PC-3 (cell line): ENCODE measurements around the gene ANO7. TPM values are rescaled to one million over a fixed set of nuclear protein-coding genes. Genes with fewer than 3 reads are reported as not detected.

ENCODE experiments used
- ATAC-seq: fragments of 200-7000 bp; cut with Tn5 transposase; 2 replicates; pipeline ENCODE4 v1.9.1; 2020; ENCODE audit warnings: mild to moderate bottlenecking, moderate library complexity
- BruUV-seq: library from RNA; stranded (reverse); fragments of 400-500 nt; replicated peaks from 2 replicates; lab custom pipeline; 2021; lab: Mats Ljungman, UMichigan
- CTCF ChIA-PET: fragments of 300-600 bp; sonication (Branson Sonifier 250); formaldehyde crosslinking; loops from one replicate; lab custom pipeline; 2022; ENCODE audit warnings: antibody characterized with exemption; lab: Charles Lee
- POLR2A ChIA-PET: fragments of 300-600 bp; sonication (Branson Sonifier 250); formaldehyde crosslinking; loops from one replicate; lab custom pipeline; 2022; ENCODE audit warnings: antibody characterized with exemption; ENCODE audit not compliant: unreplicated experiment; lab: Charles Lee
- DNase-seq: peaks from one replicate; pipeline ENCODE4 v3.0.0-alpha.2; 2015
- H2AFZ ChIP-seq: fragments of 300-600 bp; sonication (generic); 2 replicates; pipeline ENCODE4 v1.6.0; 2016; ENCODE audit warnings: antibody characterized with exemption, low read length
- H3F3A ChIP-seq: fragments of 300-600 bp; sonication (generic); one replicate; pipeline ENCODE4 v1.6.0; 2017; ENCODE audit warnings: antibody characterized with exemption, low read length, control low read depth, mild to moderate bottlenecking; ENCODE audit not compliant: unreplicated experiment
- H3K27ac ChIP-seq: fragments of 300-600 bp; sonication (generic); 2 replicates; pipeline ENCODE4 v1.5.1; 2016; ENCODE audit warnings: mild to moderate bottlenecking, low read length
- H3K27me3 ChIP-seq: fragments of 300-600 bp; sonication (generic); 2 replicates; pipeline ENCODE4 v1.6.1; 2016; ENCODE audit warnings: low read length, mixed read lengths
- H3K36me3 ChIP-seq: fragments of 300-600 bp; sonication (generic); 2 replicates; pipeline ENCODE4 v1.6.1; 2016; ENCODE audit warnings: low read depth, mixed run types, low read length, mixed read lengths
- H3K4me1 ChIP-seq: fragments of 300-600 bp; sonication (generic); 2 replicates; pipeline ENCODE4 v1.5.1; 2016; ENCODE audit warnings: low read length; ENCODE audit not compliant: insufficient read depth
- H3K4me2 ChIP-seq: fragments of 300-600 bp; sonication (generic); 2 replicates; pipeline ENCODE4 v1.6.0; 2016; ENCODE audit warnings: low read length
- H3K4me3 ChIP-seq: fragments of 300-600 bp; sonication (generic); 2 replicates; pipeline ENCODE4 v1.5.1; 2016; ENCODE audit warnings: mild to moderate bottlenecking, low read length, mixed read lengths
- H3K79me2 ChIP-seq: fragments of 300-600 bp; sonication (generic); 2 replicates; pipeline ENCODE4 v1.6.1; 2017; ENCODE audit warnings: low read length, mixed read lengths
- H3K9ac ChIP-seq: fragments of 300-600 bp; sonication (generic); 2 replicates; pipeline ENCODE4 v1.6.0; 2016; ENCODE audit warnings: mild to moderate bottlenecking, low read length
- H3K9me2 ChIP-seq: fragments of 300-600 bp; sonication (generic); replicated peaks from 2 replicates; pipeline ENCODE4 v1.6.1; 2016; ENCODE audit warnings: mixed run types, low read length, mixed read lengths
- H3K9me3 ChIP-seq: fragments of 300-600 bp; sonication (generic); 2 replicates; pipeline ENCODE4 v1.6.1; 2016; ENCODE audit warnings: low read length, mixed read lengths
- H4K20me1 ChIP-seq: fragments of 300-600 bp; sonication (generic); 2 replicates; pipeline ENCODE4 v1.6.1; 2016; ENCODE audit warnings: low read length, mixed read lengths
- EZH2 ChIP-seq: fragments of 300-600 bp; sonication (generic); IDR thresholded peaks from one replicate; pipeline ENCODE4 v1.6.1; 2017; ENCODE audit warnings: antibody characterized with exemption, mild to moderate bottlenecking, low read length; ENCODE audit not compliant: unreplicated experiment
- EZH2phosphoT487 ChIP-seq: fragments of 300-600 bp; sonication (generic); IDR thresholded peaks from 2 replicates; pipeline ENCODE4 v1.6.1; 2018; ENCODE audit warnings: mild to moderate bottlenecking, antibody characterized with exemption, low read length, borderline replicate concordance
- intact Hi-C: fragments of 100-400 bp; cut with micrococcal nuclease; formaldehyde crosslinking; loops from 2 replicates; pipeline ENCODE4 v1.9.0; 2023
- total RNA-seq: library from RNA; depleted of rRNA; stranded (reverse); fragments of >200 nt; gene quantifications from 2 replicates; pipeline ENCODE4 v1.2.3, GENCODE V29; 2014
- TF ChIP-seq, protein P1 (sequence below): fragments of 300-600 bp; sonication (generic); conservative IDR thresholded peaks from 2 replicates; pipeline ENCODE4 v1.5.1; 2017; ENCODE audit warnings: antibody characterized with exemption, low read depth, mild to moderate bottlenecking, low read length

Gene ANO7
- total RNA-seq, 1 experiment from 2014 or later = 2.6 TPM

- Histone ChIP-seq H3K27ac (0 out of 2 replicates have a peak overlapping the region, but pooled peaks have one; percentile 12), H3K27me3 (no peaks in the 10 kb centered on the region), H3K9me3 (no peaks in the 10 kb centered on the region), H4K20me1 (no peaks in the 10 kb centered on the region), H3K79me2 (peaks cover 8% of the 10 kb centered on the region), H3K9ac (no peak overlapping the region), H3F3A (no peaks in the 10 kb centered on the region), H3K36me3 (peaks cover 9% of the 10 kb centered on the region; the same call in 1 of the 2 replicates), H2AFZ (no peak overlapping the region), H3K9me2 (no peaks in the 10 kb centered on the region), H3K4me3 (no peak overlapping the region), H3K4me1 (peaks cover 14% of the 10 kb centered on the region), H3K4me2 (peak overlapping the region; percentile 69)
- DNase-seq (peak; percentile 59), ATAC-seq (peak; percentile 76)
- ChIA-PET POLR2A (no interaction called here), CTCF (no interaction called here)
- intact Hi-C loops = loop anchor here (5.0 to 10.0 kb wide), 2 partner anchors 309 to 371 kb away; no protein-coding TSS in a partner anchor
- BruUV-seq = no TSS peak
- no peak for TF ChIP-seq EZH2phosphoT487
- TF ChIP-seq EZH2 = no peak
- TF ChIP-seq, protein P1, sequence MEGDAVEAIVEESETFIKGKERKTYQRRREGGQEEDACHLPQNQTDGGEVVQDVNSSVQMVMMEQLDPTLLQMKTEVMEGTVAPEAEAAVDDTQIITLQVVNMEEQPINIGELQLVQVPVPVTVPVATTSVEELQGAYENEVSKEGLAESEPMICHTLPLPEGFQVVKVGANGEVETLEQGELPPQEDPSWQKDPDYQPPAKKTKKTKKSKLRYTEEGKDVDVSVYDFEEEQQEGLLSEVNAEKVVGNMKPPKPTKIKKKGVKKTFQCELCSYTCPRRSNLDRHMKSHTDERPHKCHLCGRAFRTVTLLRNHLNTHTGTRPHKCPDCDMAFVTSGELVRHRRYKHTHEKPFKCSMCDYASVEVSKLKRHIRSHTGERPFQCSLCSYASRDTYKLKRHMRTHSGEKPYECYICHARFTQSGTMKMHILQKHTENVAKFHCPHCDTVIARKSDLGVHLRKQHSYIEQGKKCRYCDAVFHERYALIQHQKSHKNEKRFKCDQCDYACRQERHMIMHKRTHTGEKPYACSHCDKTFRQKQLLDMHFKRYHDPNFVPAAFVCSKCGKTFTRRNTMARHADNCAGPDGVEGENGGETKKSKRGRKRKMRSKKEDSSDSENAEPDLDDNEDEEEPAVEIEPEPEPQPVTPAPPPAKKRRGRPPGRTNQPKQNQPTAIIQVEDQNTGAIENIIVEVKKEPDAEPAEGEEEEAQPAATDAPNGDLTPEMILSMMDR = no peak
Observed at GRCh38 chr2:241223211-241224017, 34.9 kb downstream of the ANO7 start.

GRCh38 chr2:241224018-241224850 is 35.8 kb downstream of the ANO7 start:
- H3K36me3 ChIP-seq = peaks cover 15% of the 10 kb centered on the region; the same call in 1 of the 2 replicates
- H3K4me2 ChIP-seq = peak overlapping the region; percentile 69
- H3K9ac ChIP-seq = no peak overlapping the region
- no TSS peak for BruUV-seq
- intact Hi-C loops = loop anchor here (5.0 to 10.0 kb wide), 2 partner anchors 309 to 372 kb away; no protein-coding TSS in a partner anchor
- H3K4me1 ChIP-seq = peaks cover 14% of the 10 kb centered on the region
- CTCF ChIA-PET = no interaction called here
- no peaks in the 10 kb centered on the region for H4K20me1 ChIP-seq
- no peaks in the 10 kb centered on the region for H3K27me3 ChIP-seq
- DNase-seq (peak; percentile 33), ATAC-seq (peak; percentile 60)
- no peaks in the 10 kb centered on the region for H3K9me3 ChIP-seq
- no peaks in the 10 kb centered on the region for H3F3A ChIP-seq
- H3K79me2 ChIP-seq = peaks cover 8% of the 10 kb centered on the region
- POLR2A ChIA-PET = no interaction called here
- H2AFZ ChIP-seq = no peak overlapping the region
- no peak for TF ChIP-seq EZH2
- TF ChIP-seq EZH2phosphoT487 = no peak
- TF ChIP-seq, protein P1 = no peak
- H3K4me3 ChIP-seq = no peak overlapping the region
- H3K9me2 ChIP-seq = no peaks in the 10 kb centered on the region
- 0 out of 2 replicates have a peak overlapping the region, but pooled peaks have one; percentile 12 for H3K27ac ChIP-seq
